ENCODE measurements around the gene ST6GALNAC6. TPM values are rescaled to one million over a fixed set of nuclear protein-coding genes. Genes with fewer than 3 reads are reported as not detected.
A peak's percentile ranks its signal among the peaks of the same experiment; 100 is the strongest.

The ST6GALNAC6 gene
- total and polyA plus RNA-seq, 4 donors: 22.5 to 40.4 (median 32.3) TPM

DNA sequence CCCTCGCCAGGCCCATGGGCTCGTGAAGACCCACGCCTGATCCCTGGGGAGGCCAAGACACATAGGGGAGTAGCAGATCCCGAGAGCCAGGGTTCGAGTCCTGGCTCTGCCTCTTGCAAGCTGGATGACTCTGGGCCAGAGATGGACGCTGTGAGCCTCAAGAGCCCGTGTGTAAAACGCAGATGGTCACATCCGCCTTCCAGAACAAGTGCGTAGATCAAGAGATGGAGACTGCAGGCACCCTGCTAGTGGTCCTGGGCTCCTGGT is 9.2 kb upstream of the ST6GALNAC6 start:
- no peak for TF ChIP-seq TAF1 (conservative IDR thresholded peaks at IDR 0.05)
- no peak overlapping the region for H3K4me3 ChIP-seq (ENCODE audit: low read depth in 1 of 3, low read length in 3 of 3)
- H3K9ac ChIP-seq (ENCODE audit: low read depth in 1 of 2, low read length in 2 of 2): no peak overlapping the region
- H3K27ac ChIP-seq (ENCODE audit: low read depth in 1 of 2, low read length in 2 of 2): no peak overlapping the region
- H3K9me3 ChIP-seq (ENCODE audit: control insufficient read depth in 4 of 4, low read length in 3 of 4): no peaks in the 10 kb centered on the region
- DNase-seq (ENCODE audit: low spot score): no peak
- H3K4me1 ChIP-seq (ENCODE audit: control insufficient read depth in 4 of 4, insufficient read depth in 4 of 4, low read length in 3 of 4): peaks cover 0 to 11% (median 5%) of the 10 kb centered on the region in 4 donors
- 95% methylated on average over 10 of the region's 10 CpGs for WGBS
- H3K36me3 ChIP-seq (ENCODE audit: control insufficient read depth in 4 of 4, insufficient read depth in 3 of 4, low read depth in 1 of 4, low read length in 3 of 4): peaks cover 0 to 1% (median 0%) of the 10 kb centered on the region in 4 donors
- H3K27me3 ChIP-seq (ENCODE audit: control insufficient read depth in 4 of 4, insufficient read depth in 4 of 4, low read length in 3 of 4): no peaks in the 10 kb centered on the region

GRCh38 chr9:127907867-127908659 is 8.7 kb upstream of the ST6GALNAC6 start:
- Histone ChIP-seq H3K4me3 (ENCODE audit: low read depth in 1 of 3, low read length in 3 of 3) (no peak overlapping the region), H3K27ac (ENCODE audit: low read depth in 1 of 2, low read length in 2 of 2) (no peak overlapping the region), H3K9ac (ENCODE audit: low read depth in 1 of 2, low read length in 2 of 2) (no peak overlapping the region), H3K27me3 (ENCODE audit: control insufficient read depth in 4 of 4, insufficient read depth in 4 of 4, low read length in 3 of 4) (no peaks in the 10 kb centered on the region), H3K4me1 (ENCODE audit: control insufficient read depth in 4 of 4, insufficient read depth in 4 of 4, low read length in 3 of 4) (peaks cover 0 to 12% (median 6%) of the 10 kb centered on the region in 4 donors), H3K36me3 (ENCODE audit: control insufficient read depth in 4 of 4, insufficient read depth in 3 of 4, low read depth in 1 of 4, low read length in 3 of 4) (peaks cover 0 to 1% (median 0%) of the 10 kb centered on the region in 4 donors), H3K9me3 (ENCODE audit: control insufficient read depth in 4 of 4, low read length in 3 of 4) (no peaks in the 10 kb centered on the region)
- 88% methylated on average over 35 of the region's 35 CpGs for WGBS
- no peak for TF ChIP-seq NR2F2 (IDR thresholded peaks at IDR 0.05)
- no peak for TF ChIP-seq TAF1 (conservative IDR thresholded peaks at IDR 0.05)
- TF ChIP-seq GABPA (IDR thresholded peaks at IDR 0.05 in 1 of 2, conservative IDR thresholded peaks at IDR 0.05 in 1 of 2): no peak
- no peak for TF ChIP-seq SP1 (IDR thresholded peaks at IDR 0.05)
- no peak for TF ChIP-seq RAD21 (IDR thresholded peaks at IDR 0.05)
- TF ChIP-seq, protein P1, sequence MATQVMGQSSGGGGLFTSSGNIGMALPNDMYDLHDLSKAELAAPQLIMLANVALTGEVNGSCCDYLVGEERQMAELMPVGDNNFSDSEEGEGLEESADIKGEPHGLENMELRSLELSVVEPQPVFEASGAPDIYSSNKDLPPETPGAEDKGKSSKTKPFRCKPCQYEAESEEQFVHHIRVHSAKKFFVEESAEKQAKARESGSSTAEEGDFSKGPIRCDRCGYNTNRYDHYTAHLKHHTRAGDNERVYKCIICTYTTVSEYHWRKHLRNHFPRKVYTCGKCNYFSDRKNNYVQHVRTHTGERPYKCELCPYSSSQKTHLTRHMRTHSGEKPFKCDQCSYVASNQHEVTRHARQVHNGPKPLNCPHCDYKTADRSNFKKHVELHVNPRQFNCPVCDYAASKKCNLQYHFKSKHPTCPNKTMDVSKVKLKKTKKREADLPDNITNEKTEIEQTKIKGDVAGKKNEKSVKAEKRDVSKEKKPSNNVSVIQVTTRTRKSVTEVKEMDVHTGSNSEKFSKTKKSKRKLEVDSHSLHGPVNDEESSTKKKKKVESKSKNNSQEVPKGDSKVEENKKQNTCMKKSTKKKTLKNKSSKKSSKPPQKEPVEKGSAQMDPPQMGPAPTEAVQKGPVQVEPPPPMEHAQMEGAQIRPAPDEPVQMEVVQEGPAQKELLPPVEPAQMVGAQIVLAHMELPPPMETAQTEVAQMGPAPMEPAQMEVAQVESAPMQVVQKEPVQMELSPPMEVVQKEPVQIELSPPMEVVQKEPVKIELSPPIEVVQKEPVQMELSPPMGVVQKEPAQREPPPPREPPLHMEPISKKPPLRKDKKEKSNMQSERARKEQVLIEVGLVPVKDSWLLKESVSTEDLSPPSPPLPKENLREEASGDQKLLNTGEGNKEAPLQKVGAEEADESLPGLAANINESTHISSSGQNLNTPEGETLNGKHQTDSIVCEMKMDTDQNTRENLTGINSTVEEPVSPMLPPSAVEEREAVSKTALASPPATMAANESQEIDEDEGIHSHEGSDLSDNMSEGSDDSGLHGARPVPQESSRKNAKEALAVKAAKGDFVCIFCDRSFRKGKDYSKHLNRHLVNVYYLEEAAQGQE (IDR thresholded peaks at IDR 0.05): no peak
- no peak for TF ChIP-seq CTCF (IDR thresholded peaks at IDR 0.05; ENCODE audit: low read depth, low read length, missing input control)
- TF ChIP-seq HNF4G (IDR thresholded peaks at IDR 0.05): no peak
- DNase-seq (ENCODE audit: low spot score): no peak

GRCh38 chr9:127905788-127906191 is 6.4 kb upstream of the ST6GALNAC6 start:
- DNase-seq (ENCODE audit: low spot score): no peak
- 75% methylated on average over 12 of the region's 12 CpGs for WGBS
- Histone ChIP-seq H3K36me3 (ENCODE audit: control insufficient read depth in 4 of 4, insufficient read depth in 3 of 4, low read depth in 1 of 4, low read length in 3 of 4) (peaks cover 0 to 1% (median 0%) of the 10 kb centered on the region in 4 donors), H3K9ac (ENCODE audit: low read depth in 1 of 2, low read length in 2 of 2) (no peak overlapping the region), H3K27ac (ENCODE audit: low read depth in 1 of 2, low read length in 2 of 2) (peak overlapping the region; percentile 64 to 66), H3K9me3 (ENCODE audit: control insufficient read depth in 4 of 4, low read length in 3 of 4) (no peaks in the 10 kb centered on the region), H3K4me1 (ENCODE audit: control insufficient read depth in 4 of 4, insufficient read depth in 4 of 4, low read length in 3 of 4) (peaks cover 0 to 5% (median 4%) of the 10 kb centered on the region in 4 donors), H3K4me3 (ENCODE audit: low read depth in 1 of 3, low read length in 3 of 3) (no peak overlapping the region), H3K27me3 (ENCODE audit: control insufficient read depth in 4 of 4, insufficient read depth in 4 of 4, low read length in 3 of 4) (no peaks in the 10 kb centered on the region)
- TF ChIP-seq CTCF (IDR thresholded peaks at IDR 0.05; ENCODE audit: low read depth, low read length, missing input control) (no peak), YY1 (IDR thresholded peaks at IDR 0.05) (no peak), RAD21 (IDR thresholded peaks at IDR 0.05) (no peak), SP1 (IDR thresholded peaks at IDR 0.05) (no peak), GABPA (IDR thresholded peaks at IDR 0.05 in 1 of 2, conservative IDR thresholded peaks at IDR 0.05 in 1 of 2) (no peak), RXRA (IDR thresholded peaks at IDR 0.05) (no peak), FOXA2 (IDR thresholded peaks at IDR 0.05) (no peak), NR2F2 (IDR thresholded peaks at IDR 0.05) (no peak), TAF1 (conservative IDR thresholded peaks at IDR 0.05) (no peak), ATF3 (IDR thresholded peaks at IDR 0.05) (no peak)
- TF ChIP-seq, protein P2, sequence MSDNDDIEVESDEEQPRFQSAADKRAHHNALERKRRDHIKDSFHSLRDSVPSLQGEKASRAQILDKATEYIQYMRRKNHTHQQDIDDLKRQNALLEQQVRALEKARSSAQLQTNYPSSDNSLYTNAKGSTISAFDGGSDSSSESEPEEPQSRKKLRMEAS (IDR thresholded peaks at IDR 0.05): no peak
- TF ChIP-seq, protein P1 (IDR thresholded peaks at IDR 0.05): no peak
